Neutrophil (primary cell): ENCODE data around the gene GPR63.

Experiments used
- H3K27ac ChIP-seq: fragments of 200-600 bp; sonication (generic); 2 replicates; pipeline ENCODE4 v1.5.1; 2016; ENCODE audit warnings: mild to moderate bottlenecking, moderate library complexity
- H3K27me3 ChIP-seq: fragments of 200-600 bp; sonication (generic); 2 replicates; pipeline ENCODE4 v1.6.0; 2016; ENCODE audit warnings: mild to moderate bottlenecking
- H3K36me3 ChIP-seq: fragments of 200-600 bp; sonication (generic); 2 replicates; pipeline ENCODE4 v1.5.1; 2017
- H3K4me1 ChIP-seq, 2 experiments: fragments of 200-600 bp in 1 of 2; sonication (generic) in 1 of 2; 1 replicate in 1 of 2; 2 replicates in 1 of 2; pipeline versions ENCODE4 v1.5.1 to v1.6.1; 2013 to 2016; ENCODE audit warnings: low read depth in 1 of 2, low read length in 1 of 2, mild to moderate bottlenecking in 1 of 2, moderate library complexity in 1 of 2; ENCODE audit not compliant: control insufficient read depth in 1 of 2, insufficient read depth in 1 of 2
- H3K4me3 ChIP-seq, 2 experiments: fragments of 200-600 bp in 1 of 2; sonication (generic) in 1 of 2; 1 replicate in 1 of 2; 2 replicates in 1 of 2; pipeline ENCODE4 v1.5.1; 2013 to 2016; ENCODE audit warnings: low read depth in 1 of 2, low read length in 1 of 2, mild to moderate bottlenecking in 1 of 2, moderate library complexity in 1 of 2
- H3K9me3 ChIP-seq: fragments of 200-600 bp; sonication (generic); 2 replicates; pipeline ENCODE4 v1.5.1; 2016
- TF ChIP-seq, protein P1 (sequence below): fragments of 200-600 bp; sonication (generic); IDR thresholded peaks from 2 replicates; pipeline ENCODE4 v1.5.1; 2016; ENCODE audit warnings: antibody characterized with exemption

GPR63 gene

DNA sequence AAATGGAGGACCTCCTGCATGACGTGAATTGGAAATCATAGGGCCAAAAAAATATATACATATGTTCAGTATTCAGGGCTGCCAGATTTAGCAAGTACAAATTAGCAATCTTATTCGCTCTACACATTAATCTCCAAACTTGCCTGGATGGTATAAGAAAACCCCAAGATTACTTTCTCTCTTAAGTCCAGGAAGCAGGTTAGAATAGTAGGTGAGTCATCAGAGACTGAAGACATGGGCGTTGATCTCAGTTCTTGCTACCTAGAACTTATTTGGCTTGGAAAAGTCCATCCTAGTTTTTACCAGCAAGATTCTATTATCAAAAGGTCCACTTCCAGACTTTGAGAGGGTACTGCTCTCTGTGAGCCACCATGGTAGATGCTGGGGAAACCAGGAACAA, 47.4 kb downstream of the GPR63 start:
- Histone ChIP-seq H3K9me3 (no peaks in the 10 kb centered on the region), H3K27ac (no peak overlapping the region), H3K36me3 (no peaks in the 10 kb centered on the region), H3K4me1 (no peaks in the 10 kb centered on the region), H3K4me3 (no peak overlapping the region), H3K27me3 (no peaks in the 10 kb centered on the region)
- TF ChIP-seq, protein P1, sequence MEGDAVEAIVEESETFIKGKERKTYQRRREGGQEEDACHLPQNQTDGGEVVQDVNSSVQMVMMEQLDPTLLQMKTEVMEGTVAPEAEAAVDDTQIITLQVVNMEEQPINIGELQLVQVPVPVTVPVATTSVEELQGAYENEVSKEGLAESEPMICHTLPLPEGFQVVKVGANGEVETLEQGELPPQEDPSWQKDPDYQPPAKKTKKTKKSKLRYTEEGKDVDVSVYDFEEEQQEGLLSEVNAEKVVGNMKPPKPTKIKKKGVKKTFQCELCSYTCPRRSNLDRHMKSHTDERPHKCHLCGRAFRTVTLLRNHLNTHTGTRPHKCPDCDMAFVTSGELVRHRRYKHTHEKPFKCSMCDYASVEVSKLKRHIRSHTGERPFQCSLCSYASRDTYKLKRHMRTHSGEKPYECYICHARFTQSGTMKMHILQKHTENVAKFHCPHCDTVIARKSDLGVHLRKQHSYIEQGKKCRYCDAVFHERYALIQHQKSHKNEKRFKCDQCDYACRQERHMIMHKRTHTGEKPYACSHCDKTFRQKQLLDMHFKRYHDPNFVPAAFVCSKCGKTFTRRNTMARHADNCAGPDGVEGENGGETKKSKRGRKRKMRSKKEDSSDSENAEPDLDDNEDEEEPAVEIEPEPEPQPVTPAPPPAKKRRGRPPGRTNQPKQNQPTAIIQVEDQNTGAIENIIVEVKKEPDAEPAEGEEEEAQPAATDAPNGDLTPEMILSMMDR = no peak

DNA sequence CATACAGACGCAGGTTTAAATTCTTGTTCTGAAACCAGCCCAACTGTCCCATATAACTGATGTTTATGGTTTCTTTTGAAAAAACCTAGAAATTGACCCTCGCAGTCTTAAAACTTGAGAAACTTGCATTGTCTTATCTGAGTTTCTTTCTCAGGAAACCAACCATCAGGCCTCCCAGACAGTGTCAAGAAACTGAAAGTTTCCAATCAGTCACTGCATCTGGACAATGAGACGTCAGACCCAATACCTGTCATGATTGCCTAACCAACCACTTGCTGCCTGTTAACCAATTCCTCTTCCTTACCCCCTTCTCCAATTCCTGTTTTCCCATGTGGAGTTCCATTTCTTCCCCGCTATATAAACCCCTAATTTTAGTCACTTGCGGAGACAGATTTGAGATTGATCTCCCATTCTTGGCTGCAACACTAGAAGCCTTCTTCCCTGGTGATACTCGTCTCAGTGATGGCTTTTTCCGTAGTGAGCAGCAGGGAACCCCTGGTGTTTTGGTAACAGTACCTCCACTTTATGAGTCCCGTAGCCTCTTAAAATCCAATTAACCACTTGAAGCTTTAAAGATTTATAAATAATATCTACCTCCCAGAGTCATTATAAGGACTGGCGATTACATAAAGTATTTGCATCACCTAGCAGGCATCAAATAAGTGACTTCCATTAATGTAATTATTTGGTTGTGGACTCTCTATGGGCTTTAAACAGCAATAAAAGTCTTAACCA, 49.3 kb downstream of the GPR63 start:
- Histone ChIP-seq H3K4me3 (no peak overlapping the region), H3K27me3 (no peaks in the 10 kb centered on the region), H3K9me3 (no peaks in the 10 kb centered on the region), H3K27ac (no peak overlapping the region), H3K4me1 (no peaks in the 10 kb centered on the region), H3K36me3 (no peaks in the 10 kb centered on the region)
- TF ChIP-seq, protein P1 = no peak

DNA sequence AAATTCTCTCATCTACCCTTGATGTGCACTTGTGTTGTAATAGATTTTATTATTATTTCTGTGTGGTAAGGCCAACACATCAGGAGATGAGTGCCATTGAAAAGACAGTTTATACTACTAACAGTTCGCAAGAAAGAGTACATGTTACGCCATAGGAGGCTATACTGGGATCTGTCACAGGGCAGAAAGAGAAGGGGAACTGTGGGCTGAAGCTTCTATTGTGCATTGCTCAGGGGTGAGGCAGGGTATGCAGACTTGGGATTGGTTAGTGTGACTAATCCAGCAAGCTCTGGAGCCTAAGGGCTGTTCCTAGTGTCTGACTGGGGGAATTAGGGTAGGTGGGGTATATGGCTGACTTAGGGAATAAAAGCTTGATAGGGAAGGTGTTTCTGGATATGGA, 50.9 kb downstream of the GPR63 start:
- H3K27me3 ChIP-seq = no peaks in the 10 kb centered on the region
- TF ChIP-seq, protein P1 = no peak
- H3K27ac ChIP-seq = no peak overlapping the region
- H3K4me3 ChIP-seq = no peak overlapping the region
- H3K9me3 ChIP-seq = no peaks in the 10 kb centered on the region
- H3K4me1 ChIP-seq = no peaks in the 10 kb centered on the region
- no peaks in the 10 kb centered on the region for H3K36me3 ChIP-seq

DNA sequence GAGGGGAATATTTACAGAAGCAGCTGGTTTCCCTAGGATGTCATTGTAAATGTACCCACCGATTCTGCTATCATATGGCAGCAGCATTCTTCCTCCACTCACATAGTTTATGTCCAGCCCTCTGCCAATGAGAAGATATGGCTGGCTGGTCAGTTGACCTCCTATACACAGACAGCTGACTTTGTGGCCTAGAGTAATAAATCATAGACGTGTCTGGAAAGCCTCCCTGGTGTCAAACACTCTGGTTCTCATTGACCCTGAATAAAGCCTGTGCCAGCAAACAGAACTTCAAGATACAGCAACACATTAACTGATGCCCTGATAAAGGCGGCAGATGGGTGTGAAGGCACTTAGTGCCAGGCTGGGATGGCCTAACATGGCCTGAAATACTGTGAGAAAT, 52.6 kb downstream of the GPR63 start:
- Histone ChIP-seq H3K4me3 (no peak overlapping the region), H3K27ac (no peak overlapping the region), H3K9me3 (no peaks in the 10 kb centered on the region), H3K4me1 (no peaks in the 10 kb centered on the region), H3K36me3 (no peaks in the 10 kb centered on the region), H3K27me3 (no peaks in the 10 kb centered on the region)
- TF ChIP-seq, protein P1 = no peak

DNA sequence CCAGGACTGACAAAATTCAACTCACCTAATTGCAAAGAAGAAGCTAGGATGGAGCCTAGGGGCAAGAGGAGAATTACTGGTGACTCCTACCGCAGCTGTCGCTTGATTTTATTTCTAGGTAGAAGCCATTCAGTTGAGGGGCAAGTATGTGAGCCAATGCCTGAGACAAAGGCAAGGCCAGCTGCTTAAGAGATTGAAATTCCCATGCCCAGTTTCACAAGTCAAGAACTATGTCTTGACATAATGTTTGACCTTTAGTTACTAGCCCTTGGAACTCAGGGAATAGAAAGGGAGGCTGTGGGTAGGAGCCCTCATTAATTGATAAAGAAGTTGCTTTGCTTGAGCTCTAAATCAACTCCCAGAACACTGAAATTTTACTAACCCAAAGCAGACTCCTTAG, 54.0 kb downstream of the GPR63 start:
- Histone ChIP-seq H3K9me3 (no peaks in the 10 kb centered on the region), H3K4me1 (no peaks in the 10 kb centered on the region), H3K27ac (no peak overlapping the region), H3K27me3 (no peaks in the 10 kb centered on the region), H3K36me3 (no peaks in the 10 kb centered on the region), H3K4me3 (no peak overlapping the region)
- TF ChIP-seq, protein P1 = no peak
